HG03064 (cell line): Measurements from ENCODE around the gene C19orf81.

Experiments used
- ATAC-seq: cut with Tn5 transposase; IDR thresholded peaks from one replicate; pipeline ENCODE4 v1.9.1; 2021; ENCODE audit warnings: low read depth; ENCODE audit not compliant: unreplicated experiment

Gene C19orf81

DNA sequence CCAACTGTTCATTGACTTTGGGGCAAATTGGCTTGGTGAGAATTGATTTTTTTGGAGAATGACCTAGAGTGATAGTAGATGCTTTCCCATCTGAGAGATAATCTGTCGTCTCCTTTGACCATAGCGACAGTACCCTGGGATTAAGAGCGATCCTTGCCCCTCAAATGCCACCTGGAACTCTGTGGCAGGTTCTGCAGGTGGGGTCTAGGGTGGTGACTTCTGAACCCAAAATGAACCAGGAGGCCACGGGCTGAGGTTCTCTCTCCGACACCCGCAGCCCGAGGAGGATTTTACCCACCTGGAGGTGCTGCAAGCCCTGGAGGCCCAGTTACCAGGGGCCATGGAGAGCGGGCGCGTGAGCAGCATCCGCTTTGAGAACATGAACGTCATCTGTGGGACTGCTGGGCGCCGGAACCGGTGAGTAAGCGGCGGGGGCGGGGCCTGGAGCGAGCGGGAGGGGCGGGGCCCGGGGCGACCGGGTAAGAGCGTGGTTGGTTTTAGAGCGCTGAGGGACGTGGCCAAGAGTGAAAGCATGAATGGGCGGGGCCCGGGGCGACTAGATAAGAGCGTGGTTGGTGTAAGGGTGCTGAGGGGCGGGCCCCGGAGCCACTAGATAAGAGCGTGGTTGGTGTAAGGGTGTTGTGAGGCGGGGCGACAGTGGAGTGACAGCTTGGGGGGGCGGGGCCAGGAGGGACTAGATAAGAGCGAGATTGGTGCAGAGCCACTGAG is 8.6 kb downstream of the C19orf81 start:
- ATAC-seq: no peak

DNA sequence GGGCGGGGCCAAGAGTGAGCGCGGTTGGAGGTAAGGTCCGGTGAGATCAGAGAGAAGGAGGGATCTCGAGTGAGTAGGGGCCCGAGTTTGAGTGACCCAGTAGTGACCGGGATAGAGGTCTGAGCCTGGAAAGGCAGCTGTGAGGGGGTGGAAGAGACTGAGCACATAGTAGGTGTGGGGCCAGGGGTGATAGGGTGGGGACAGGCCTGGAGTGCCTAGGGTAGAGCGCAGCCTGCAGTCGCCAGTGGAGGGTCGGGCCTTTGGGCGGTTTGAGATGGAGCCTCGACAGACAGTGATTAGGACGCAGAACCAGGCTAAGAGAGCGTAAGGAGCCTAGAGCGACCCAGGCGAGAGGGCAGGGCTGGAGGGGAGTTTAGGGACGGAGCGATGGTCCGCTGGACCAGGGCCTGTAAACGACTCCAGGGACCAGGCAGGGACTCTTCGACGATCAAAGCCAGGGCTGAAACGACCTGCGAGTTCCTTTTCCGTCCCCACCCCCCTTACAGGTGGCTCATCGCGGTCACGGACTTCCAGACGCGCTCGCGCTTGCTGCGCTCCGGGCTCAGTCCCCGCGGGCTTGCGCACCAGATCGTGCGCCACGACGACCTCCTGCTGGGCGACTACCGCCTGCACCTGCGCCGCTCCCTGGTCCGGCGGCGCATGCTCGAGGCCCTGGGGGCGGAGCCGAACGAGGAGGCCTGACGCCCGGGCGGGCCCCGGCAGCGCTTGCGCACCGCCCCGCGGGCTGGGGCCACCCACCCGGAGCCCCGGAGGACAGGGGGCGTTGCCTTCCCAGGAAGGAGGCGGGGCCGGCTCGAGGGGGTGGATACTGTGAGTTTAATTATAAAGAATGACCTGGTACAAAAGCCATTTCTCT is 9.4 kb downstream of the C19orf81 start:
- no peak for ATAC-seq

DNA sequence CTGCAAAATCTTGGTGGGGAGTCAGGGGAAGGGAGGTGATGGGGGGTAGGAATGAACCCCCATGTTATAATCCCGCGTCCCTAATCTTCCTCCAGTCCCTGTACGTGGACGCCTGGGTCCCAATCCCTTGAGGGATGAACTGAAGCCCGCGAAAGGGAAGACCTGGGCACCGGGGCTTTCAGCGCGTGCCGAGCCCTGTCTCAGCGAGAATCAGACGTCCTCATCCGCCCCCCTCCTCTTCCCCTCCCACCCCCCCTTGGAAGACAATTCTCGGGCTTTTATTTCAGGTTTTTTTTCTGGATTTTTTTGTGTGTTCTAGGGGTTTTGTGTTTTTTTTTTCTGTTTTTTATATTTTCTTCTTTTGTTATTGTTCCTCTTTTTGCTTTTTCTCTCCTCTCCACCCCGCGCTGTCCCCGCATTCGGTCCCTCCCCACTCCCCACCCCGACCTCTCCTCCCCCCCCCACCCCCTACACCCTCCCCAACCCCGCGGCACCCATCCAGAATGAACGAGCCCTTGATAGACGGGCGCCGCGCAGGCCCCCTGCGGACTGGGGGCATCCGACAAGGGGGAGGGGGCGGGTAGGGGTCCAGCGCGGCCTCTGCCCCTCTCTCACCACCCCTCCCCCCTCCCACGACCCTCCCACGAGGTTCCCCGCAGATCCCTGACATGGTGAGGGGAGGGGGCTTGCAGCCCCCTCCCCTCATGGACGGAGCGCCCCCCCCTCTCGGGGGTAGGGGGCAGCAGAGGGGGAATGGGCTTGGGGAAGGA is 10.3 kb downstream of the C19orf81 start:
- no peak for ATAC-seq

DNA sequence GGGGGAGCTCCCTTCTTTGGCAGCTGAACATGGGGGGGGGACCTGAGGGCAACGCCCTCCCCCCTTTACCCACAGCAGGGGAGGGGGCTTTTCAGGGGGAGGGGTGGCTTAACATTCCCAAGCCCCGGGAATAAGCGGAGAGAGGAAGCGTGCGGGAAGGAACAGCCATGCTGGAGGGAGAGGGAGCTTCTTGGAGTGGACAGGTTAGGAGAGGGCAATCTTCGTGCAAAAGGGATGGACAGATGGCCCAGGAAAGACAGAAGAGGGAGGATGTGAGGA is 10.8 kb downstream of the C19orf81 start:
- ATAC-seq: no peak

DNA sequence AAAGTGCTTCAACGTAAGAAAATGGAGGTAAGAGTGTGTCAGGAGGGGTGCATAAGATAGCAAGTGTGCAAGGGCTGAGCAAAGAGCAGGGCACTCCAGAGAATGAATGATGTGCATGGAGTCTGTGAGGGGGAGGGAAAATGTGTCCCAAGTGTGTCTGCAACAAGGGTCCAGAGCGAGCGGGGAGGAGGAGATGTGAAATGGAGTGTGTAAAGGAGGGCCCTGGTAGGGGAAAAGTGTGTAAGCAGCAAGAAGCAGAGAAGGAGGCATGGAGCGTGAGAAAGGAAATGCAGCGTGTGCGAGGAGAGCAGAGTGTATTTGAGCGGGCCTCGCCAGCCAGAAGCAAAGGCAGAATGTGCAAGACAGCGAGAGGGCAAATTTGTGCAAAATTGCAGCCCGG is 11.8 kb downstream of the C19orf81 start:
- ATAC-seq: no peak

DNA sequence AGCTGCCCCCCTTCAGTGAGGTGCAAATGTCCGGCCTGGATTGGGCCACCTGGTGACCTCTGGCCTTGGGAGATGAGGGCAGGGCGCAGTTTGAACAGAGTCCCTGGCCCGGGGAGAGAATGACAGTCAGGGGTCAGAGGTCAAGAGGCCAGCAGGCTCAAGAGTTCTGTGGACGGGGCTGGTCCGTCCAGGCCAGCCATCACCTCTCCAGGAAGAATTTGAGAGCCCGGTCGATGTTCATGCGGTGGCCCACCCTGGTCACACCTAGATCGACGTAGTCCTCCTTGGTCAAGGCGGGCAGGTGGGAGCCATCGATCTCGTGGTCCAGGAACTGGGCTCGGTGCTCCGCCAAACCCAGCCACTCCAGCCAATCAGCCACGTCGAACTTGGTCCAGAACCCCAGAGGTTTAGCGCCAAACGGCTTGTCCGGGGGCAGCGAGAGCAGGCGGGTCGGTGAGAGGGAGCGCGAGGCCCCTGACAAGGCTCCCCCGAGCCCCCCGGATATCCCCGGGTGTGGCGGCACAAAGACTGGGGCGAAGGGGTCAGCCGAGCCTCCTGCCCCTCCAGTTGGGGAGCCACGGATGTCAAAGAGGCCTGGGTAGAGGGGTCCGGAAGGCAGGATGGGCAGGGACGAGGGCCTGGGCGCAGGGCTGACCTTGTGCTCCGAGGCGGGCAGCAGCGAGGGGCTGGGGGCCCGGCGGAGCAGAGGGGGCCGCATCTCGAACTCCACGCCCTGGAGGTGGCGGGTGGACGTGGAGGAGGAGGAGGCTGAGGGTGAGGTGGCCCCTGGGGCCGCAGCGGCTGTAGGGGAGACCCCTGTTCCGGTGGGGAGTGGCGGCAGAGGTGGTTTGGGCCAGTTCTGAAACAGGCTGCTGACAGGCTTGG is 12.8 kb downstream of the C19orf81 start:
- ATAC-seq: no peak

DNA sequence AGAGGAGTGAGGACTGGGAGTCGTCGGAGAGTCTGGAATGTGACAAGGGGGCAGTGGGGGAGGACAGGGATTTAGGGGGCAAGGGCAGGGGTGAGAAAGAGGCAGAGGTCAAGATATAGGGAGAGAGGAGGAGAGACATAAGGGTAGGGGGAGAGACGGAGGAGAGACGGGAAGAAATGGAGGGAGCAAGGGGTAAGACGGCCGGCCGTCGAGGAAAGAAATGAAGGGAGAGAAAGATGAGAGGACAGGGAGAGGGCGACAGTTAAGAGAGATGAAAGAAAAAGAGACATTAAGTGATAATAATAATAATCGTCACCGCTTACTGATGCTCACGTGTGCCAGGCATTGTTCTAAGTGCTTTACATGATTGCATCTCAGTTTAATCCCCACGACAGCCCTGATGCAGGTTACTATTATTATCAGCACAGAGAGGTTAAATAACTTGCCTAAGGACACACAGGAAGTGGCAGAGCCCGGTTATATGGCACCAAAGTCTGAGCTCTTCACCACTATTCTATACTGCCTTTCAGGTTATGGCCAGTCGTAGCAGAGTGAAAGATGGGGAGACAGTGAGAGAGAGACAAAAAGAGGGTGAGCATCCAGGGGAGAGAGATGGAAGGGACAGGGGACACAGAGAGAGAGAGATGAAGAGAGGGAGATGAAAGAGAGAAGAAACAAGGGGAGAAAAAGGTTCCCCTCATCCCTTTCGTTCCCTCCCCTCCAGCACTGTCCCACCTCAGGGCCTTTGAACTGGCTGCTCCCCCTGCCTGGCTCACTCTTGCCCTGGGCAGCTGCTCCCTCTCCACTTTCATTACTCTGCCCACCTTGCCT is 13.6 kb downstream of the C19orf81 start:
- no peak for ATAC-seq

DNA sequence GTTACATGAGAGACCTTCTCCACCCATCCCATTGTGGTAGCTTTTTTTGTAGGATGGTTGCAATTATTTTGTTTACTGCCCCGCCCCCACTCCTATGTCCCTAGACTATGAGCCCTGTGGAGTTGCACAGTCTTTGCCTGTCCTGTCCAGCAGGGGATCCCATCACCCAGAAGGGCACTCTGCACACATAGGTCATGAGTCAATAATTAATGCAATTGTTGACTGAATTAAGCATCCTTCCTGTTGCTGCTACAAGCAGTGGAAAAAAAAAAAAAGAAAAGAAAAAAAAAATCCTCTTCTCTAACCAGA is 14.2 kb downstream of the C19orf81 start:
- ATAC-seq: no peak

DNA sequence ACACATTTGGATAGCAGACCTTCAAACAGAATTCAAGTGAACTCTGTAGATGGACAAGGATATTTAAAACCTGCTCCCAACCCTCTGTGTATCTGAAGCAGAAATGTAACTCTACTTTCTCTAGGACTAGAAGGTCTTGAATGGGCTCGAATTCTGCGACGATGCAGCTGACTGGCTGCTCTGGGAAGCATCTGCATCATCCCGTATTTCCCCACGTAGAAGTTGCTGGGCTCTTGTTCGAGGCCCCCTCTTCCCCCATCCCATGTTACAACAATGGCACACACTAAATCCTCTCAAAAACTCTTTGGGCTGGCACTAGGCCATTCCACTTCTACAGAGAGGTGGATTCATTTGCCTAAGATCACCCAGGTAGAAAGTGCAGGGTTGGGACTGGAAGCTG is 15.0 kb downstream of the C19orf81 start:
- no peak for ATAC-seq

DNA sequence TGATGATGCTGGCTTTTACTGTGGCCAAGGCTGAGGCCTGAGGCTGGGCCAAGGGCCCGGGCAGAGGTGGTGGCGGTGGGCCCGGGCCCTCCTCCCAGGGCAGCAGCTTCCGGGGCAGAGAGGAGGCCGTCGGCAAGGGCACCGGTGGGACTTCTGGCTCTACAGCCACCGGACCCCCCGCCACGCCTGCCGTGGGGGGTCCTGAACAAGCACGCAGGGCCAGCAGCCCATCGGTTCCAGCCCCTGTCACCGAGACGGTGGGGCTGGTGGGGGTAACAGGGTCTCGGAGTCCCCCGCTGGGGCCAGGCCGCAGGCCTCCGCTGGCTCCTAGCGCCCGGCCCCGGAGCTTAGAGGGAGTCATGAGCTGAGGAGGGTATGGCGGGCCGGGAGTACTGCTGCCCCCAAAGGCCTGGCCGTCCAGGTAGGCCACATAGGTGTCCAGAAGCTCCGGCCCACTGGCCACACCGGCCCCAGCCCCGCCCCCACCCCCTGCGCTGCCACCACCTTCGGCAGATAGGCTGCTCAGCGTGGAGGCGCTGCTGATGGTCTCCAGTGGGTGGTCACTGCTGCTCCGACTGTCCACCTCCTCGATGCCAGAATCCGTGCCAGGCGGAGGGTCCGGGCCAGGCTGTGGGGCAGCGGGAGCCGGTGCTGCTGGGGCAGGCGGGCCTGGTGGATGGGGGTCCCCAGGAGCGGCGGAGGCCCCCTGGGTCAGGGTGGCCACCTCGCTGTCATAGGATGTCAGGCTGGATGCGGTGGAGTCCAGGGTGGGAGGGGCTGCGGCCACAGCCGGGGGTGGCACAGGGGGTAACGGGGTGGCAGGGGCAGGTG is 17.3 kb downstream of the C19orf81 start:
- no peak for ATAC-seq

DNA sequence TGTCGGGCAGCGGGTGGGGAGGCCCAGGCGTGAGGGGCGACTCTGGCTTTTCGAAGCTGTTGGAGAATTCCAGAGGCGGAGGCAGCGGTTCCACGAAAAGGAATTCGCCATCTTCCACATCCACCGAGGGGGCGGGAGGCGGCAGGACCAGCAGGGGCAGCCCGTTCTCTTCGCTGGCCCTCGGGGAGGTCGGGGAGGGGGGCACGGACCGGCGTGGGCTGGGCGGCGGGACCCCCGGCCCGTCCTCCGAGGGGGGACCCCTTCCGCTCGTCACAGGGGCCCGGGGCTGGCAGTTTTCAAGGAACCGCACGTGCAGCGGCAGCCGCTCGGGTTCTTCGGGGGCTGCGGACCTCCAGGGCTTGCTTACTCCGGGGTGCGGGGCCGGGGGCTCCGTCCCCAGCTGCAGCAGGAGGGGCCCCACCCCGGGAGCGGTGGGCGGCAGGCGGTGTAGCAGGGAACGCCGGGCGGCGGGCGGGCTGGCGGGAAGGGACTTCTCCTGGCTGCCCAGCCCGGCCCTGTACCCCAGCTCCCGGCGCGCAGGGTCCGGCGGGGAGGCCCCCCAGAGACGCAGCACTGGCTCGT is 18.0 kb downstream of the C19orf81 start:
- no peak for ATAC-seq

DNA sequence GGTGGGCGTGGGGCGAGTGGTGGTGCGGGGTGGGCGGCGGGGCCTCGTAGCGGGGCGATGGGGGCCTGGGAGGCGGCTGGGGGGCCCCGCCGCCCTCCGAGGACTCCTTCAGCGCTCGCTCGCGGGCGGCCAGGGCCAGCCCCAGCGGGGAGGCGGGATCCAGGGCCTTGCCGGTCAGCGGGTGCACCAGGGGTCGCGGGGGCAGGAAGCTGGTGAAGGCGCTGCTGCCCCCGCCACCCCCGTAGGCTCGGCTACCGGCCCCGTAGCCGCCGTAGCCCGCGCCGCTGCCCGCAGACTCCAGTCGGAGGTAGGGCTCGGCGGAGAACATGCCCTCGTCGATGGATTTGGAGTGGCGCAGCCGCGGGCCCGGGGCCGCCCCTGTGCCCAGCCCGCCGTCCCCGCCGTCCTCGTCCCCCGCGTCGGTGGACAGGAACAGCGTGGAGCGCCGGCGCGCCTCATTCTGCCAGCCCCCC is 18.6 kb downstream of the C19orf81 start:
- ATAC-seq: no peak

DNA sequence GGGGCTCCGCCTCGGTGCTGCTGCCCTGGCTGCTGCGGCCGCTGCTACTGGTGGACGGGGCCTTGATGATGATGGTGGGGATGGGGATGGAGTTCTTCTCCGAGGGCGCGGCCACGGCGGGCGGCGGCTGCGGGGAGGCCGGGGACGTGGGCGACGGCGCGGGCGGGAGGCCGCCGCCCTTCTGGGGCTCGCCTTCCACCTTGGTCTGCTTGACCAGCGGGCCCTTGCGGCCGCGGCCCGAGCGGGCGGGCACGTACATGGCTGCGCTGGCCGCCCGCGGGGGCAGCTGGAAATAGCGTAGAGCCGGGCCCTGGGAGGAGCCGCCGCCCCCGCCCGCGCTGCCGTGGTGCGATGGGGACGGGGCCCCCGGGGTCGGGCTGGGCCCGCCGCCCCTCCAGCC is 19.2 kb downstream of the C19orf81 start:
- no peak for ATAC-seq

DNA sequence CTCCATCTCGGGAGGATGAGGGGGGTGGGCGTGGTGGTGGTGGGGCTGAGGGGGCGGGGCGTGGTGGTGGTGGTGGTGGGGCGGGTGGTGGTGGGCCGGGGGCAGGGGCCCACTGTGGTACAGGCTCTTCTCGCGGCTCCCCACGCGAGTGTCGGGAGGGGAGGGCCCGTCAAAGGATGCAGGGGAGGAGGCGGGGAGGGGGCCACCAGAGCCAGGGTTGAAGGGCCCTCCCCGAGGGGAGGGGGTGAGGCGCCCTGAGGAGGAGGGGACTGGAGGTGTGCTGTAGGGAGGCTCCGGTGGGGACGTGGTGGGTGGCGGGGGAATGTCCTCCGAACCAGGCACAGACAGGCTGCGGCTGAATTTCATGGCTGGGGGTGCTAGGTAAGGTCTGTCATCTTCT is 19.6 kb downstream of the C19orf81 start:
- ATAC-seq: no peak

DNA sequence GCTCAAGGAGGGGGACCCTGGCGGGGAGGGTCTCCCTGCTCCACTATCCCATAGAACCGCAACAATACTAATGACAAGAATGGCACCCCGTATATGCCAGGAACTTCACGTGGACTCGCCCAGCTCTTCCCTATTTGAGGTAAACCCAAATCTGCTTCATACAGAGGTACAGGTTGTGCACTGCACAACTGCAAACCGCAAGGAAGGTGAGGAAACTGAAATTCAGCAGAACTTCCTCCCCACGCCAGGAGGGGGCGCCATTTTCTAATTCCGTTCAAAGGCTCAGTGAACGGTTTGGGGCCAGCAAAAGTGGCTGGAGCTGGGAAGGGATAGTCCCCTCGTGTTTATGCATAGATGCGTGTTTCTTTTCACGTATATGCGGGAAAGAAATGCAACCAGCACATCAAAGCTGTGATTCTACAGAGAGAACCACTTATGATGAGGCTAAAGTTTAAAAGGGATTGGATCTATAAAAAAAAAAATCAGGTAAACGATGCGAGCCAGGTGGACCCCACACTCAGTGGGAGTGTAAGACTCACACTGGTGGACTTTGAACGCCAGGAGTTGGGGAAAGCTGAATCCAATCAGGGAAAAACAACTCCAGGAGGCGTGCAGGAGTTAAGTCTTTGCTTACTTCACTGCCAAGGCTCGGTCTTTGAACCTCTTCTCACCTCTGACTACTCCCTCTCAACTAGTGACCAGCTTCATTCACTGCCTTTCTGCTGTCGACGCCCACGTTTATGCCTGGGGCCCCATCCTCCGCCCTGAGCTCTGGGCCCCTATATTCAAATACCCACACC is 20.3 kb downstream of the C19orf81 start:
- no peak for ATAC-seq

DNA sequence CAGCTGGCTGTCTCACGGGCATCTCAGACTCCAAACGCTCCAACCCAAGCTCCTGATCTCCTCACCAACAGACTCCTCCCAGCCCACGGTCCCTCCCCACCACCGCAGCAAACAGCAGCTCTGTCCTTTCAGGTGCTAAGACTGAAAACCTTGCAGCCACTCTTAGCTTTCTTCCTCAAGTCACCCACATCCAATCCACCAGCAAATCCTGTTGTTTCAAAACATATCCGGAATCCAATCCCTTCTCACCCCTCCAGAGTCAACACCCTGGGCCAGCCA is 20.8 kb downstream of the C19orf81 start:
- ATAC-seq: no peak

DNA sequence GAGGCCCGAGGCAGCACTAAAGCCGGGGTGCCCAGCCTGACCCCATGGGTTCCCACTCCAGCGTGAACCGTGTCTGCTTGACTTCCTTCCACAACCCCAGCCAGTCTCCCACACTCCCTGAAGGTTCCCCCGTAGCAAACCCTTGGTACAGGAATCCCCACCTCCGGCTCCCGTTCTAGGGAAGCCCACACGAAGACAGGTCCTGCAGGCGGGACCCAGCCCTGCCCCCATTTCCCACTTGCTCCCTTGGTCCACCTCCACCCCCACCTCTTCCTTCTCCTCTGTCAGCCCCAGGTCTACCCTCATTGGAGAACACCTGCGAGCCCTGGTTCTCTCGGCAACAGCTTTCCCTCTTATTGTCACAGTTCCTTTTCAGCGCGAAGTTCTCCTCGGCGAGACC is 23.9 kb downstream of the C19orf81 start:
- no peak for ATAC-seq

DNA sequence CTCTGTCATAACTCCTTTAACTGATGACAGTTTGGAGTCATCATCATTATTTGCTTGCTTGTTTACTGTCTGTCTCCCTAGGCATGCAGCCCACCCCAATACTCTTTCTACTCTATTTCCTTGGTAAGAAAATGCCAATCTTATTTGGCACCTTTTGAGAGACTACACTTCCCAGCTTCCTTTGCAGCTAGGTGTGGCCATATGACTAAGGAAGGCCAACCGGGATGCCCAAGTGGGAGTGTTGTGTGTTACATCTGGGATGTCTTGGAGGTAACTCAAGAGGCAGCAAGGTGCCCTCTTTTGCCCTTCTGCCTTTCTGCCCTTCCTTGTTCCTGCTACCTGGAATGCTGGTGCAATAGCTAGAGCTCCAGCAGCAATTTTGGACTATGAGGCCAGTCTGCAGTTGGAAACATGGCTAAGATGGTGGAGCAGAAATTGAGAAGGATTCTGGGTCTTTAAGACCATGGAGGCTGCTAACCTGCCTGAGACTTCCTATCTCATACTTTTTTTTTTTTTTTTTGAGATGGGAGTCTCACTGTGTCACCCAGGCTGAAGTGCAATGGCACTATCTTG is 27.5 kb downstream of the C19orf81 start:
- no peak for ATAC-seq
